Stimulated activated CD4-positive, alpha-beta T cell treated with anti-CD3 and anti-CD28 coated beads, Interleukin-1b, Interleukin-23, amount 100 ng/mL, for 24 hours (primary cell): Measurements from ENCODE around the gene RNF146.
"Not testable (repeated sequence)": the region's sequence is repeated elsewhere in the genome, so short reads cannot be mapped to it uniquely, and the experiment has no call there.

Experiments
- DNase-seq, 4 experiments: peaks; one replicate each; pipeline ENCODE4 v3.0.0-alpha.2; 2020; ENCODE audit warnings: low read depth in 4 of 4, low spot score in 1 of 4

Gene RNF146

GRCh38 chr6:127266178-127266891 lies at the start of gene RNF146:
Gene RNF146, plus strand, starts transcription at chr6:127266864. Its CDS starts 13,475 bp downstream, at chr6:127280339.
- DNase-seq = peak; percentile 36 to 49 (median 44)

GRCh38 chr6:127219869-127220268 lies 46.8 kb upstream of the RNF146 start:
- DNase-seq = no peak

GRCh38 chr6:127221201-127221600 lies 45.5 kb upstream of the RNF146 start:
- no peak for DNase-seq

GRCh38 chr6:127222418-127222817 lies 44.2 kb upstream of the RNF146 start:
- DNase-seq = no peak

- no peak for DNase-seq
Observed at GRCh38 chr6:127225497-127225896, 41.2 kb upstream of the RNF146 start.

GRCh38 chr6:127233819-127234218 lies 32.8 kb upstream of the RNF146 start:
- DNase-seq = not testable (repeated sequence)

GRCh38 chr6:127243501-127243900 lies 23.2 kb upstream of the RNF146 start:
- DNase-seq = no peak

GRCh38 chr6:127247114-127248096 lies 19.3 kb upstream of the RNF146 start:
- no peak for DNase-seq

GRCh38 chr6:127249621-127250020 lies 17.0 kb upstream of the RNF146 start:
- DNase-seq = no peak

GRCh38 chr6:127255286-127255685 lies 11.4 kb upstream of the RNF146 start:
- DNase-seq = no peak

GRCh38 chr6:127262896-127263295 lies 3.8 kb upstream of the RNF146 start:
- no peak for DNase-seq

- no peak for DNase-seq
Observed at GRCh38 chr6:127263481-127263880, 3.2 kb upstream of the RNF146 start.

- DNase-seq = peak; percentile 23 to 44 (median 28)
Observed at GRCh38 chr6:127266892-127267645, 405 bp downstream of the RNF146 start.

- no peak for DNase-seq
Observed at GRCh38 chr6:127267646-127268625, 1.3 kb downstream of the RNF146 start.

GRCh38 chr6:127272576-127272975 lies 5.9 kb downstream of the RNF146 start:
- no peak for DNase-seq

- no peak for DNase-seq
Observed at GRCh38 chr6:127273499-127273898, 6.8 kb downstream of the RNF146 start.

- no peak for DNase-seq
Observed at GRCh38 chr6:127276331-127276730, 9.7 kb downstream of the RNF146 start.

GRCh38 chr6:127277878-127278843 lies 11.5 kb downstream of the RNF146 start:
- DNase-seq = no peak

GRCh38 chr6:127279815-127280214 lies 13.2 kb downstream of the RNF146 start:
- no peak for DNase-seq
